PFSK-1 (cell line): ENCODE results near the gene LRRC32.

ENCODE experiments used
- POLR2AphosphoS5 ChIP-seq: IDR thresholded peaks from 2 replicates; pipeline ENCODE4 v1.6.1; 2012; ENCODE audit warnings: low read depth, mild to moderate bottlenecking, control low read depth, low read length, moderate library complexity
- REST ChIP-seq, 2 experiments: IDR thresholded peaks; 2 replicates each; pipeline versions ENCODE4 v1.6.1 to v1.8.0; 2011 to 2012; ENCODE audit warnings: low read depth in 2 of 2, low read length in 2 of 2, control low read depth in 1 of 2, inconsistent platforms in 1 of 2, mild to moderate bottlenecking in 1 of 2, moderate library complexity in 1 of 2; ENCODE audit not compliant: insufficient read depth in 1 of 2
- SIN3A ChIP-seq: IDR thresholded peaks from 2 replicates; pipeline ENCODE4 v1.6.1; 2012; ENCODE audit warnings: mild to moderate bottlenecking, low read length, moderate library complexity, borderline replicate concordance; ENCODE audit not compliant: insufficient read depth
- TAF1 ChIP-seq: IDR thresholded peaks from 2 replicates; pipeline ENCODE4 v1.6.1; 2012; ENCODE audit warnings: low read length, control low read depth, borderline replicate concordance; ENCODE audit not compliant: insufficient read depth

- no peak for TF ChIP-seq REST (IDR thresholded peaks at IDR 0.05; ENCODE audit: insufficient read depth in 1 of 2, low read depth in 2 of 2, low read length in 2 of 2)
- TF ChIP-seq POLR2AphosphoS5 = no peak
- TF ChIP-seq TAF1 = no peak
- TF ChIP-seq SIN3A = no peak
Observed at GRCh38 chr11:76629116-76629852, 41.3 kb downstream of the LRRC32 start.
